Colonic mucosa (tissue), 4 donors: Measurements from ENCODE around the gene DNAH8. TPM values are rescaled to one million over a fixed set of nuclear protein-coding genes. Genes with fewer than 3 reads are reported as not detected.

ENCODE experiments used
- DNase-seq: peaks from one replicate; pipeline ENCODE4 v3.0.0-alpha.2; 2020
- H3K27ac ChIP-seq: fragments of 200-600 bp; one replicate; pipeline ENCODE4 v1.8.0; 2021
- H3K27me3 ChIP-seq: fragments of 200-600 bp; one replicate; pipeline ENCODE4 v1.8.0; 2021
- H3K36me3 ChIP-seq: fragments of 200-600 bp; one replicate; pipeline ENCODE4 v1.8.0; 2021
- H3K4me1 ChIP-seq: fragments of 200-600 bp; one replicate; pipeline ENCODE4 v1.8.0; 2021; ENCODE audit warnings: mild to moderate bottlenecking
- H3K4me3 ChIP-seq: fragments of 200-600 bp; one replicate; pipeline ENCODE4 v1.8.0; 2021
- H3K9ac ChIP-seq, 2 donors: one replicate each; pipeline ENCODE4 v1.7.0; 2013; ENCODE audit warnings: control low read depth in 2 of 2, low read depth in 2 of 2, low read length in 2 of 2
- H3K9me3 ChIP-seq: fragments of 200-600 bp; one replicate; pipeline ENCODE4 v1.8.0; 2021
- CTCF ChIP-seq: fragments of 200-600 bp; IDR thresholded peaks from one replicate; pipeline ENCODE4 v1.8.0; 2022; ENCODE audit warnings: antibody characterized with exemption, mild to moderate bottlenecking
- intact Hi-C: fragments of 100-400 bp; cut with DNase I; formaldehyde crosslinking; loops from one replicate; pipeline ENCODE4 v1.14.1; 2022
- total RNA-seq, 2 donors: library from RNA; stranded (reverse); fragmentation: NEBNext Ultra II Directional in 1 of 2; extraction: Animal tissue kit (Norgen Biotek cat#: 25700) in 1 of 2; gene quantifications; one replicate each; pipeline ENCODE4 v1.2.1, GENCODE V29; 2021
- donor health status: healthy.
- donor health status: DM: no; HTN: no; CAD: no.
- donor health status: DM: no; HTN: no; CAD: no.

Gene DNAH8
- total RNA-seq, 2 donors from 2014 or later: not detected

GRCh38 chr6:39041072-39041471 is 326.0 kb downstream of the DNAH8 start:
- Histone ChIP-seq H3K9ac (no peak overlapping the region), H3K27me3 (no peaks in the 10 kb centered on the region), H3K4me3 (no peak overlapping the region), H3K36me3 (no peaks in the 10 kb centered on the region), H3K4me1 (no peaks in the 10 kb centered on the region), H3K27ac (no peak overlapping the region), H3K9me3 (no peaks in the 10 kb centered on the region)
- DNase-seq: no peak
- intact Hi-C loops: no loop called here
- no peak for TF ChIP-seq CTCF

- no peaks in the 10 kb centered on the region for H3K4me1 ChIP-seq
- H3K9ac ChIP-seq: no peak overlapping the region
- no peak for TF ChIP-seq CTCF
- intact Hi-C loops: no loop called here
- H3K27ac ChIP-seq: no peak overlapping the region
- no peak for DNase-seq
- no peak overlapping the region for H3K4me3 ChIP-seq
- H3K36me3 ChIP-seq: no peaks in the 10 kb centered on the region
- H3K9me3 ChIP-seq: no peaks in the 10 kb centered on the region
- peaks cover 10% of the 10 kb centered on the region for H3K27me3 ChIP-seq
Measured at GRCh38 chr6:39043776-39044175, 328.7 kb downstream of the DNAH8 start.

- peaks cover 14% of the 10 kb centered on the region for H3K27me3 ChIP-seq
- DNase-seq: no peak
- H3K27ac ChIP-seq: no peak overlapping the region
- intact Hi-C loops: no loop called here
- no peaks in the 10 kb centered on the region for H3K9me3 ChIP-seq
- no peak overlapping the region for H3K4me3 ChIP-seq
- H3K9ac ChIP-seq: no peak overlapping the region
- H3K36me3 ChIP-seq: no peaks in the 10 kb centered on the region
- H3K4me1 ChIP-seq: no peaks in the 10 kb centered on the region
- no peak for TF ChIP-seq CTCF
Measured at GRCh38 chr6:39044181-39044580, 329.1 kb downstream of the DNAH8 start.

- H3K4me3 ChIP-seq: no peak overlapping the region
- H3K4me1 ChIP-seq: no peaks in the 10 kb centered on the region
- H3K36me3 ChIP-seq: no peaks in the 10 kb centered on the region
- H3K9me3 ChIP-seq: no peaks in the 10 kb centered on the region
- TF ChIP-seq CTCF: no peak
- H3K27me3 ChIP-seq: peaks cover 16% of the 10 kb centered on the region
- no peak overlapping the region for H3K9ac ChIP-seq
- intact Hi-C loops: no loop called here
- no peak overlapping the region for H3K27ac ChIP-seq
- DNase-seq: no peak
Measured at GRCh38 chr6:39047434-39048327, 332.6 kb downstream of the DNAH8 start.

GRCh38 chr6:39048481-39049399 is 333.6 kb downstream of the DNAH8 start, which contains the start of gene GLP1R:
GLP1R (plus strand) TSS chr6:39048781; CDS start chr6:39048841, 60 bp downstream.
- H3K27ac ChIP-seq: no peak within 1 kb of the TSS
- intact Hi-C loops: no loop called here
- no peaks in the 10 kb centered on the region for H3K4me1 ChIP-seq
- H3K4me3 ChIP-seq: peak within 1 kb of the TSS; percentile 9
- no peaks in the 10 kb centered on the region for H3K36me3 ChIP-seq
- TF ChIP-seq CTCF: no peak
- no peak within 1 kb of the TSS for H3K9ac ChIP-seq
- peaks cover 16% of the 10 kb centered on the region for H3K27me3 ChIP-seq
- H3K9me3 ChIP-seq: no peaks in the 10 kb centered on the region
- no peak for DNase-seq
